ENCODE measurements around the gene CDH3. TPM values are rescaled to one million over a fixed set of nuclear protein-coding genes. Genes with fewer than 3 reads are reported as not detected.

The CDH3 gene
- 0.15 TPM in 1 of 2 replicates, not detected in the other for total RNA-seq (2021)
- percentile 3 among the genes with signal in this experiment for Bru-seq, nascent RNA
- BruChase-seq, experiment 1, labeled RNA remaining after a 2-hour chase, result percentile 9 among the genes with signal in this experiment
- percentile 10 among the genes with signal in this experiment for BruChase-seq, experiment 2, labeled RNA remaining after a 6-hour chase
- long read RNA-seq, partial matches to known transcripts, result 0 of 1 reads
- long read RNA-seq, other reads (novel, unspliced or antisense), result 0 of 1 reads

DNA sequence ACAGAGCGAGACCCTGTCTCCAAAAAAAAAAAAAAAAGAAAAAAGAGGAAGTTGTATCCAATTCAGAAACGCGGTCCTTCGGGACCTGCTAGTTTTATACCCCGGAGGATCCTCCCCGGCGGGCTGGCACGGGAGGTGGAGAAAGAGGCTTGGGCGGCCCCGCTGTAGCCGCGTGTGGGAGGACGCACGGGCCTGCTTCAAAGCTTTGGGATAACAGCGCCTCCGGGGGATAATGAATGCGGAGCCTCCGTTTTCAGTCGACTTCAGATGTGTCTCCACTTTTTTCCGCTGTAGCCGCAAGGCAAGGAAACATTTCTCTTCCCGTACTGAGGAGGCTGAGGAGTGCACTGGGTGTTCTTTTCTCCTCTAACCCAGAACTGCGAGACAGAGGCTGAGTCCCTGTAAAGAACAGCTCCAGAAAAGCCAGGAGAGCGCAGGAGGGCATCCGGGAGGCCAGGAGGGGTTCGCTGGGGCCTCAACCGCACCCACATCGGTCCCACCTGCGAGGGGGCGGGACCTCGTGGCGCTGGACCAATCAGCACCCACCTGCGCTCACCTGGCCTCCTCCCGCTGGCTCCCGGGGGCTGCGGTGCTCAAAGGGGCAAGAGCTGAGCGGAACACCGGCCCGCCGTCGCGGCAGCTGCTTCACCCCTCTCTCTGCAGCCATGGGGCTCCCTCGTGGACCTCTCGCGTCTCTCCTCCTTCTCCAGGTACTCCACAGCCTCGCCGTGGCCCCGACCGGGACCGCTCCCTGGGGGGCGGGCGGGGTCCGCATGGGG lies at the start of gene CDH3:
CDH3 (plus strand) TSS at position 596 of the 779 bp plus-strand sequence; CDS start at position 666, 70 bp downstream.
- Histone ChIP-seq H3K36me3 (ENCODE audit: insufficient read depth, low read length, poor library complexity, severe bottlenecking) (no peaks in the 10 kb centered on the region), H3K4me1 (ENCODE audit: insufficient read depth, low read length, poor library complexity, severe bottlenecking) (peaks cover 19% of the 10 kb centered on the region), H3K4me3 (ENCODE audit: low read depth, low read length, poor library complexity, severe bottlenecking) (peak within 1 kb of the TSS; percentile 34), H3K27ac (ENCODE audit: low read depth, low read length, poor library complexity, severe bottlenecking) (no peak within 1 kb of the TSS), H3K27me3 (replicated peaks; ENCODE audit: insufficient read depth, low read depth, low read length, poor library complexity) (peaks cover 40% of the 10 kb centered on the region), H3K9me3 (ENCODE audit: low read depth, low read length, poor library complexity, severe bottlenecking) (no peaks in the 10 kb centered on the region)
- BruUV-seq (replicated peaks), result no TSS peak
- TF ChIP-seq, protein P1, sequence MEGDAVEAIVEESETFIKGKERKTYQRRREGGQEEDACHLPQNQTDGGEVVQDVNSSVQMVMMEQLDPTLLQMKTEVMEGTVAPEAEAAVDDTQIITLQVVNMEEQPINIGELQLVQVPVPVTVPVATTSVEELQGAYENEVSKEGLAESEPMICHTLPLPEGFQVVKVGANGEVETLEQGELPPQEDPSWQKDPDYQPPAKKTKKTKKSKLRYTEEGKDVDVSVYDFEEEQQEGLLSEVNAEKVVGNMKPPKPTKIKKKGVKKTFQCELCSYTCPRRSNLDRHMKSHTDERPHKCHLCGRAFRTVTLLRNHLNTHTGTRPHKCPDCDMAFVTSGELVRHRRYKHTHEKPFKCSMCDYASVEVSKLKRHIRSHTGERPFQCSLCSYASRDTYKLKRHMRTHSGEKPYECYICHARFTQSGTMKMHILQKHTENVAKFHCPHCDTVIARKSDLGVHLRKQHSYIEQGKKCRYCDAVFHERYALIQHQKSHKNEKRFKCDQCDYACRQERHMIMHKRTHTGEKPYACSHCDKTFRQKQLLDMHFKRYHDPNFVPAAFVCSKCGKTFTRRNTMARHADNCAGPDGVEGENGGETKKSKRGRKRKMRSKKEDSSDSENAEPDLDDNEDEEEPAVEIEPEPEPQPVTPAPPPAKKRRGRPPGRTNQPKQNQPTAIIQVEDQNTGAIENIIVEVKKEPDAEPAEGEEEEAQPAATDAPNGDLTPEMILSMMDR (conservative IDR thresholded peaks at IDR 0.05; ENCODE audit: low read depth, low read length), result no peak
- no peak for TF ChIP-seq EZH2 (IDR thresholded peaks at IDR 0.05; ENCODE audit: borderline replicate concordance, low read depth, low read length, poor library complexity, severe bottlenecking)
- CTCF ChIA-PET, result interaction anchor here (0.7 kb wide), 1 partner anchor 146 kb away, joined by 5 read pairs; no protein-coding TSS in a partner anchor
- POLR2A ChIA-PET (ENCODE audit: low non-redundant PET), result no interaction called here
- peak; percentile 69 for DNase-seq (ENCODE audit: low spot score)
- intact Hi-C loops (cut with micrococcal nuclease; ENCODE audit: unreplicated experiment), result no loop called here

DNA sequence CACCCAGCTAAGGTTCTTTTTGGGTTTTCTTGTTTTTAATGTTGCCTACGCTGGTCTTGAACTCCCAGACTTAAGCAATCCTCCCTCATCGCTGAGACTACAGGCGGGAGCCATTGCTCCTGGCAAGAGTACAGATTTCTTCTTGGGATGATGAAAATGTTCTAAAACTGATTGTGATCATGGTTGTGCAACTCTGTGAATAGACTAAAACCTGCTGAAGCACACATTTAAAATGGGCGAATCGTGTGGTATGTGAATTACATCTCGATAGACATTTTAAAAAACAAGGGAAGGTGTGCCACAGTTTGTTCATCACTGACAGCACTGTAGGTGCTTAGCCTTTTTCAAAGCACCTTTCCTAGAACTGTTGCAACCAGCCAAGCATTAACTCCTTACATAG lies 48.8 kb upstream of the CDH3 start:
- ChIA-PET POLR2A (ENCODE audit: low non-redundant PET) (interaction anchor here (0.5 kb wide), 1 partner anchor 20 kb away, joined by 5 read pairs; no protein-coding TSS in a partner anchor), CTCF (no interaction called here)
- BruUV-seq (replicated peaks), result no TSS peak
- no peak for TF ChIP-seq EZH2 (IDR thresholded peaks at IDR 0.05; ENCODE audit: borderline replicate concordance, low read depth, low read length, poor library complexity, severe bottlenecking)
- TF ChIP-seq, protein P1 (conservative IDR thresholded peaks at IDR 0.05; ENCODE audit: low read depth, low read length), result no peak
- Histone ChIP-seq H3K36me3 (ENCODE audit: insufficient read depth, low read length, poor library complexity, severe bottlenecking) (no peaks in the 10 kb centered on the region), H3K9me3 (ENCODE audit: low read depth, low read length, poor library complexity, severe bottlenecking) (no peaks in the 10 kb centered on the region), H3K4me3 (ENCODE audit: low read depth, low read length, poor library complexity, severe bottlenecking) (no peak overlapping the region), H3K4me1 (ENCODE audit: insufficient read depth, low read length, poor library complexity, severe bottlenecking) (no peaks in the 10 kb centered on the region), H3K27ac (ENCODE audit: low read depth, low read length, poor library complexity, severe bottlenecking) (no peak overlapping the region), H3K27me3 (replicated peaks; ENCODE audit: insufficient read depth, low read depth, low read length, poor library complexity) (no peaks in the 10 kb centered on the region)
- intact Hi-C loops (cut with micrococcal nuclease; ENCODE audit: unreplicated experiment), result no loop called here
- DNase-seq (ENCODE audit: low spot score), result no peak

DNA sequence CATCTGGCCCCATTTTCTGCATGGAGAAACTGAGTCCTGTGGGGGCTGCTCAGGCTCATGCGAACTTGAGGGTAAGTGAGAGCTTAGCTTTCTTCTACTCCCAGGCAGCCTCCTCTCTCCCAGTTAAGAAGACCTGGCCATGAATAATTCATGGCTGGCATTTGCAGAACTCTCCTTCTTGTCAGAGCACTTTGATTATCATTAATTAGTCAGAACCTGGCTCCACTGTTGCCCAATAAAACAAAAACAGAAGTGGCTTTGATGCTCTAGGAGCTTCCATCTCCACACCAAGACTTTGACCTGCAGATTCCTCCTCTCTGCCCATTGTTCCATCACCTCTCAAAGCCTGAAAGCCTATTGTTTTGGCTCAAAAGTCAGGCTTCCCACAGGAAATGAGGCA lies 45.5 kb upstream of the CDH3 start:
- CTCF ChIA-PET, result no interaction called here
- POLR2A ChIA-PET (ENCODE audit: low non-redundant PET), result no interaction called here

More for the DNA sequence above, 45.5 kb upstream of the CDH3 start:
- no peak for DNase-seq (ENCODE audit: low spot score)
- intact Hi-C loops (cut with micrococcal nuclease; ENCODE audit: unreplicated experiment), result no loop called here
- H3K36me3 ChIP-seq (ENCODE audit: insufficient read depth, low read length, poor library complexity, severe bottlenecking), result no peaks in the 10 kb centered on the region
- H3K9me3 ChIP-seq (ENCODE audit: low read depth, low read length, poor library complexity, severe bottlenecking), result no peaks in the 10 kb centered on the region
- H3K27me3 ChIP-seq (replicated peaks; ENCODE audit: insufficient read depth, low read depth, low read length, poor library complexity), result no peaks in the 10 kb centered on the region
- H3K4me3 ChIP-seq (ENCODE audit: low read depth, low read length, poor library complexity, severe bottlenecking), result no peak overlapping the region
- no peak overlapping the region for H3K27ac ChIP-seq (ENCODE audit: low read depth, low read length, poor library complexity, severe bottlenecking)
- BruUV-seq (replicated peaks), result no TSS peak
- no peaks in the 10 kb centered on the region for H3K4me1 ChIP-seq (ENCODE audit: insufficient read depth, low read length, poor library complexity, severe bottlenecking)
- TF ChIP-seq EZH2 (IDR thresholded peaks at IDR 0.05; ENCODE audit: borderline replicate concordance, low read depth, low read length, poor library complexity, severe bottlenecking), result no peak
- TF ChIP-seq, protein P1 (conservative IDR thresholded peaks at IDR 0.05; ENCODE audit: low read depth, low read length), result no peak
